ENCODE data around the gene NECAB3. TPM values are rescaled to one million over a fixed set of nuclear protein-coding genes. Genes with fewer than 3 reads are reported as not detected.
"Not testable (repeated sequence)": the region's sequence is repeated elsewhere in the genome, so short reads cannot be mapped to it uniquely, and the experiment has no call there.

Gene NECAB3
- total RNA-seq, 4 donors from 2014 or later = 34.1 to 43.4 (median 39.9) TPM

DNA sequence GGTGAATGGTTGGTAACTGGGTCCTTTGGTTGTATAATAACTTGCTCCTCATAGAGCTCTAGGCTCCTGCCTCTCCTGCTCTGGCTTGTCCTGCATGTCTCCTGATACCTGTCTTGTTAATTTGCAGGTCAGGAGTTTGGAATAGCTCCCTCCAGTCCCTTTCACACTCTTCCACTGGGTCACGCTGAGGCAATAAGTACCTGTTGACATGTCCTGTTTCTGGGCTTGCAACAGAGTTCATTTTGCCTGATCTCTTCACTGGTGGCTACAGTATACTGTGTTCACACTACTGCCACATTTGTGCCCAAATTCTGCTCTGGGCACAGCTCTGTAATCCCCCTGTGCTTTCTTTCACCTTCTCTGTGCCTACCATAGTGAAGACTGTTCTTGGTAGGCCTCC lies 37.5 kb downstream of the NECAB3 start:
- TF ChIP-seq, protein P1, sequence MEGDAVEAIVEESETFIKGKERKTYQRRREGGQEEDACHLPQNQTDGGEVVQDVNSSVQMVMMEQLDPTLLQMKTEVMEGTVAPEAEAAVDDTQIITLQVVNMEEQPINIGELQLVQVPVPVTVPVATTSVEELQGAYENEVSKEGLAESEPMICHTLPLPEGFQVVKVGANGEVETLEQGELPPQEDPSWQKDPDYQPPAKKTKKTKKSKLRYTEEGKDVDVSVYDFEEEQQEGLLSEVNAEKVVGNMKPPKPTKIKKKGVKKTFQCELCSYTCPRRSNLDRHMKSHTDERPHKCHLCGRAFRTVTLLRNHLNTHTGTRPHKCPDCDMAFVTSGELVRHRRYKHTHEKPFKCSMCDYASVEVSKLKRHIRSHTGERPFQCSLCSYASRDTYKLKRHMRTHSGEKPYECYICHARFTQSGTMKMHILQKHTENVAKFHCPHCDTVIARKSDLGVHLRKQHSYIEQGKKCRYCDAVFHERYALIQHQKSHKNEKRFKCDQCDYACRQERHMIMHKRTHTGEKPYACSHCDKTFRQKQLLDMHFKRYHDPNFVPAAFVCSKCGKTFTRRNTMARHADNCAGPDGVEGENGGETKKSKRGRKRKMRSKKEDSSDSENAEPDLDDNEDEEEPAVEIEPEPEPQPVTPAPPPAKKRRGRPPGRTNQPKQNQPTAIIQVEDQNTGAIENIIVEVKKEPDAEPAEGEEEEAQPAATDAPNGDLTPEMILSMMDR (IDR thresholded peaks at IDR 0.05) = no peak
- TF ChIP-seq POLR2A (IDR thresholded peaks at IDR 0.05; ENCODE audit: low read depth) = no peak
- WGBS = 86% methylated on average over 1 of the region's 1 CpG
- intact Hi-C loops (cut with DNase I) = no loop called here
- Histone ChIP-seq H3K9me3 (no peaks in the 10 kb centered on the region), H3K27me3 (no peaks in the 10 kb centered on the region), H3K4me1 (no peaks in the 10 kb centered on the region), H3K27ac (replicated peaks in 1 of 4) (no peak overlapping the region), H3K4me3 (no peak overlapping the region), H3K36me3 (peaks cover 30 to 89% (median 73%) of the 10 kb centered on the region in 4 donors)
- no peak for DNase-seq (ENCODE audit: extremely low spot score)

DNA sequence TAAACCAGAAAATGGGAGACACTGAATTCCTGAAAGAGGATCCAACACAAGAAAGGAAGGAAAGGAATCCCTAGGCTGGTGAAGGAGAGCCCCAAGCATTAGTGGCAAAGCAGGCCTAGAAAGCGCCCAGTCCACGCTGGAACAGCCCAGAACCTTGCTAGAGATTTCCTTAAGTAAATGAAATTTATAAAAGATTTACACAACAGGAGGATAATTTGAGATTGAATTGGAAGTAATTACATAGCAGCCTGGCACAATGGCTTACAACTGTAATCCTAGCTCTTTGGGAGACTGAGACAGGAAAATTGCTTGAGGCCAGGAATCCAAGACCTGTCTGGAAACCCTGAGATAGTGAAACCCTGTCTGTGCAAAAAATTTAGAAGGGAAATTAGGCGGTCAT lies 38.9 kb downstream of the NECAB3 start:
- TF ChIP-seq, protein P1 (IDR thresholded peaks at IDR 0.05) = no peak
- TF ChIP-seq POLR2AphosphoS5 (IDR thresholded peaks at IDR 0.05) (no peak), EP300 (IDR thresholded peaks at IDR 0.05) (no peak), POLR2A (IDR thresholded peaks at IDR 0.05; ENCODE audit: low read depth) (no peak)
- Histone ChIP-seq H3K9me3 (no peaks in the 10 kb centered on the region), H3K36me3 (peaks cover 18 to 88% (median 69%) of the 10 kb centered on the region in 4 donors), H3K27me3 (no peaks in the 10 kb centered on the region), H3K4me3 (no peak overlapping the region), H3K4me1 (no peaks in the 10 kb centered on the region), H3K27ac (replicated peaks in 1 of 4) (no peak overlapping the region)
- no peak for DNase-seq (ENCODE audit: extremely low spot score)
- intact Hi-C loops (cut with DNase I) = no loop called here
- WGBS = 100% methylated on average over 3 of the region's 3 CpGs

DNA sequence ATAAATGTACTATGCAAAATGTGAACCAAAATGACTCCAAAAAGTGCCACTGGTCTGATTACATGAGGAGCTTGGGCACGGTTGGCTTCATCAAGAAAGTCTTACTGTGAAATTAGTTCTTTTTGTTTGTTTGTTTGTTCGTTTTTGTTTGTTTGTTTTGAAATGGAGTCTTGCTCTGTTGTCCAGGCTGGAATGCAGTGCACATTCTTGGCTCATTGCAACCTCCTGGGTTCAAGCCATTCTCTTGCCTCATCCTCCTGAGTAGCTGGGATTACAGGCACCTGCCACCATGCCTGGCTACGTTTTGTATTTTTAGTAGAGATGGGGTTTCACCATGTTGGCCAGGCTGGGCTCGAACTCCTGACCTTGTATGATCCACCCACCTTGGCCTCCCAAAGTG lies 42.3 kb downstream of the NECAB3 start:
- intact Hi-C loops (cut with DNase I); DNase-seq (ENCODE audit: extremely low spot score); H3K27ac ChIP-seq (replicated peaks in 1 of 4); H3K27me3 ChIP-seq; H3K4me1 ChIP-seq; H3K4me3 ChIP-seq; H3K9me3 ChIP-seq: not testable (repeated sequence)
- WGBS = 86% methylated on average over 4 of the region's 4 CpGs
- peaks cover 24 to 87% (median 74%) of the 10 kb centered on the region in 4 donors for H3K36me3 ChIP-seq

DNA sequence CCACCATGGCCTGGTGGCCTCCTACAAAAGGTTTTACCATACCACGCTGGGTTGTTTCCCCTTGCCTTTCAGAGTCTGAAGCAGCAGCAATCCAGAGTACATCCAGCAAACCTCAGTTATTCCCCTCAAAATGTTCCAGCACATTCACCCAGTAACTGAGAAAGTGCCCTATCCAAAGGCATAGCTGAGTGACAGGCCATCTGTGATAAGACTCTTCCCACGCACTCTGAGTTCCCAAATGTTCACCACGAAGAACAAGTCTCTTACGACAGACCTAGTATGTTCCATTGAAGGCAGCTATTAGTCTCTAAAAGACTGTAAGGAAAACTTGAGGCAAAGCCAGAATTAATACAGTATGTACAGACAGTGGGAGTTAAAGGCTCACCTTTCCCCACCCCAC lies 43.7 kb downstream of the NECAB3 start:
- Histone ChIP-seq H3K4me1 (no peaks in the 10 kb centered on the region), H3K27me3 (no peaks in the 10 kb centered on the region), H3K27ac (replicated peaks in 1 of 4) (no peak overlapping the region), H3K9me3 (no peaks in the 10 kb centered on the region), H3K4me3 (no peak overlapping the region), H3K36me3 (peaks cover 20 to 87% (median 78%) of the 10 kb centered on the region in 4 donors)
- DNase-seq (ENCODE audit: extremely low spot score) = no peak
- 93% methylated on average over 4 of the region's 4 CpGs for WGBS
- intact Hi-C loops (cut with DNase I) = no loop called here
- TF ChIP-seq POLR2A (IDR thresholded peaks at IDR 0.05; ENCODE audit: low read depth) (no peak), EP300 (IDR thresholded peaks at IDR 0.05) (no peak)

DNA sequence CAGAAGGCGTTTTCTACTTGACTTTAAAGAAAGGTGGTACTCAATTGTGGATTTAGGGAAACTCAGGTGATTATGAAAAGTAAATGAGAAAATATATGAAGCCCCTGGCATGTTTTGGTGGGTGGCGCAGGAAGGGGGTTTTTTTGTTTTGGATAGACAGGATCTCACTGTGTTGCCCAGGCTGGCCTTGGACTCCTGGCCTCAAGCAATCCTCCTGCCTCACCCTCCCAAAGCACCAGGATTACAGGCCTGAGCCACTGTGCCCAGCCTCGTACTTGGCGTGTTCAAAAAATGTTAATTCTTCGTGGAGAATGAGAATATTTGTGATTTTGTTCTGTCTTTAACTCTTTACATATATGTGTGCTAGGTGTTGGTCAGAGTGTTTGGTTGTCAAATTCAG lies 44.2 kb downstream of the NECAB3 start:
- intact Hi-C loops (cut with DNase I) = no loop called here
- H3K4me1 ChIP-seq = no peaks in the 10 kb centered on the region
- no peaks in the 10 kb centered on the region for H3K9me3 ChIP-seq
- TF ChIP-seq EP300 (IDR thresholded peaks at IDR 0.05) (no peak), POLR2A (IDR thresholded peaks at IDR 0.05; ENCODE audit: low read depth) (no peak), POLR2AphosphoS5 (IDR thresholded peaks at IDR 0.05) (no peak)
- TF ChIP-seq, protein P1 (IDR thresholded peaks at IDR 0.05) = no peak
- no peak overlapping the region for H3K27ac ChIP-seq (replicated peaks in 1 of 4)
- no peaks in the 10 kb centered on the region for H3K27me3 ChIP-seq
- H3K36me3 ChIP-seq = peaks cover 20 to 89% (median 79%) of the 10 kb centered on the region in 4 donors
- no peak for DNase-seq (ENCODE audit: extremely low spot score)
- H3K4me3 ChIP-seq = no peak overlapping the region
- WGBS = 89% methylated on average over 5 of the region's 5 CpGs

DNA sequence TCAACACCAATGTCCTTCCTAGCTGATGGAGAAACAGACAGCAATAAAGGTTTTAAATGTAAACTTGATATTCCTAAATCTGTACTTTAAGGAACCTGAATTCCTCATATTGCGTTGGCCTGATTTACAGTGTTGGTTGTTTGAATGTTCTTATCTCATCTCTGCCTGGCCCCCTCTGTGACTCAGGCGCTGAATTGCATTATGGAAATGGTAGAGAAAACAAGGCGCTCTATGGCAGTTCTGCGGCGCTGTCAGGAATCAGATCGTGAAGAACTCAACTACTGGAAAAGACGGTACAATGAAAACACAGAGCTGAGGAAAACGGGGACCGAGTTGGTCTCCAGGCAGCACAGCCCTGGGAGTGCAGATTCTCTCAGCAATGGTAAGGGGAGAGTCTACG lies 44.7 kb downstream of the NECAB3 start:
- WGBS = 96% methylated on average over 10 of the region's 10 CpGs

More for the DNA sequence above, 44.7 kb downstream of the NECAB3 start:
- no peak for DNase-seq (ENCODE audit: extremely low spot score)
- Histone ChIP-seq H3K27me3 (no peaks in the 10 kb centered on the region), H3K27ac (replicated peaks in 1 of 4) (no peak overlapping the region), H3K4me1 (no peaks in the 10 kb centered on the region), H3K36me3 (peaks cover 20 to 93% (median 82%) of the 10 kb centered on the region in 4 donors), H3K4me3 (no peak overlapping the region), H3K9me3 (no peaks in the 10 kb centered on the region)
- TF ChIP-seq POLR2AphosphoS5 (IDR thresholded peaks at IDR 0.05) (no peak), POLR2A (IDR thresholded peaks at IDR 0.05; ENCODE audit: low read depth) (no peak), EP300 (IDR thresholded peaks at IDR 0.05) (no peak)
- TF ChIP-seq, protein P1 (IDR thresholded peaks at IDR 0.05) = no peak
- intact Hi-C loops (cut with DNase I) = no loop called here
